HepG2 (cell line): ENCODE results near the gene AK3. TPM values are rescaled to one million over a fixed set of nuclear protein-coding genes. Genes with fewer than 3 reads are reported as not detected.

Source experiments
- ATF2 ChIP-seq: sonication (generic); formaldehyde crosslinking; IDR thresholded peaks from 2 replicates; pipeline ENCODE4 v1.4.0; 2020; ENCODE audit warnings: missing genetic modification reagents
- ATF4 ChIP-seq, 2 experiments: fragments of 450-650 bp in 1 of 2; sonication (generic) in 1 of 2; formaldehyde crosslinking; IDR thresholded peaks; 2 replicates each; pipeline versions ENCODE4 v1.5.0 to v1.8.0; 2020 to 2022; ENCODE audit warnings: mild to moderate bottlenecking in 1 of 2, missing genetic modification reagents in 1 of 2
- DRAP1 ChIP-seq: IDR thresholded peaks from 2 replicates; pipeline ENCODE4 v1.6.1; 2016; ENCODE audit warnings: missing genetic modification reagents, missing compliant biosample characterization
- ELF3 ChIP-seq: IDR thresholded peaks from 2 replicates; pipeline ENCODE4 v1.6.1; 2016; ENCODE audit warnings: missing genetic modification reagents, missing compliant biosample characterization
- HDAC1 ChIP-seq: sonication (generic); formaldehyde crosslinking; IDR thresholded peaks from 2 replicates; pipeline ENCODE4 v1.5.1; 2020; ENCODE audit warnings: mild to moderate bottlenecking, missing genetic modification reagents
- HINFP ChIP-seq: sonication (generic); formaldehyde crosslinking; IDR thresholded peaks from 2 replicates; pipeline ENCODE4 v1.4.0; 2020; ENCODE audit warnings: low read depth, mild to moderate bottlenecking, missing genetic modification reagents
- HOXA5 ChIP-seq: sonication (generic); formaldehyde crosslinking; IDR thresholded peaks from 2 replicates; pipeline ENCODE4 v1.4.0; 2020; ENCODE audit warnings: missing genetic modification reagents
- JUN ChIP-seq: sonication (generic); formaldehyde crosslinking; IDR thresholded peaks from 2 replicates; pipeline ENCODE4 v1.4.0; 2020; ENCODE audit warnings: mild to moderate bottlenecking, missing genetic modification reagents
- MYC ChIP-seq: sonication (generic); formaldehyde crosslinking; IDR thresholded peaks from 2 replicates; pipeline ENCODE4 v1.9.0; 2021; ENCODE audit warnings: missing genetic modification reagents, borderline replicate concordance
- PHF20 ChIP-seq: sonication (generic); formaldehyde crosslinking; IDR thresholded peaks from 2 replicates; pipeline ENCODE4 v1.5.0; 2020; ENCODE audit warnings: mild to moderate bottlenecking, missing genetic modification reagents
- POGZ ChIP-seq: sonication (generic); formaldehyde crosslinking; IDR thresholded peaks from 2 replicates; pipeline ENCODE4 v1.4.0; 2020; ENCODE audit warnings: mild to moderate bottlenecking, missing genetic modification reagents
- POLR2A ChIP-seq, 2 experiments: IDR thresholded peaks; 2 replicates each; pipeline ENCODE4 v1.6.1; 2011; ENCODE audit warnings: low read depth in 2 of 2, low read length in 2 of 2, mild to moderate bottlenecking in 1 of 2, moderate library complexity in 1 of 2; ENCODE audit not compliant: insufficient read depth in 1 of 2
- SKIL ChIP-seq: sonication (generic); formaldehyde crosslinking; IDR thresholded peaks from 2 replicates; pipeline ENCODE4 v1.8.0; 2022; ENCODE audit warnings: missing genetic modification reagents, mild to moderate bottlenecking, moderate library complexity, borderline replicate concordance
- ZMYM3 ChIP-seq: sonication (generic); formaldehyde crosslinking; IDR thresholded peaks from 2 replicates; pipeline ENCODE4 v1.5.1; 2020; ENCODE audit warnings: mild to moderate bottlenecking, missing genetic modification reagents
- ZNF180 ChIP-seq: sonication (generic); formaldehyde crosslinking; IDR thresholded peaks from 2 replicates; pipeline ENCODE4 v1.4.0; 2020; ENCODE audit warnings: low read depth, missing genetic modification reagents, borderline replicate concordance
- ZNF224 ChIP-seq: sonication (generic); formaldehyde crosslinking; IDR thresholded peaks from 2 replicates; pipeline ENCODE4 v1.5.0; 2020; ENCODE audit warnings: mild to moderate bottlenecking, missing genetic modification reagents
- ZNF317 ChIP-seq: sonication (generic); formaldehyde crosslinking; IDR thresholded peaks from 2 replicates; pipeline ENCODE4 v1.5.0; 2020; ENCODE audit warnings: mild to moderate bottlenecking, missing genetic modification reagents
- ZNF350 ChIP-seq: sonication (generic); formaldehyde crosslinking; IDR thresholded peaks from 2 replicates; pipeline ENCODE4 v1.4.0; 2020; ENCODE audit warnings: mild to moderate bottlenecking, low read depth, missing genetic modification reagents, borderline replicate concordance
- ZSCAN30 ChIP-seq: sonication (generic); formaldehyde crosslinking; IDR thresholded peaks from 2 replicates; pipeline ENCODE4 v1.5.0; 2020; ENCODE audit warnings: mild to moderate bottlenecking, missing genetic modification reagents
- polyA plus RNA-seq, 8 experiments: library from polyadenylated mRNA; depleted of rRNA in 3 of 8; stranded (reverse) in 7 of 8; unstranded in 1 of 8; fragments of >200 nt; fragmentation: Illumina TruSeq in 4 of 8; extraction: Trizol in 4 of 8; gene quantifications; 2 replicates each; pipeline versions ENCODE4 v1.2.1 to v1.2.3, GENCODE V29; 2011 to 2016; ENCODE audit warnings: low read depth in 4 of 8, missing spikeins in 1 of 8, mixed read lengths in 1 of 8; ENCODE audit not compliant: insufficient read depth in 1 of 8
- total RNA-seq, 5 experiments: library from RNA; depleted of rRNA; stranded (reverse); fragments of >200 nt; fragmentation: Illumina TruSeq; extraction: Trizol; gene quantifications; 2 replicates each; pipeline ENCODE4 v1.2.3, GENCODE V29; 2016; ENCODE audit warnings: low read depth in 1 of 5

Gene AK3
- total and polyA plus RNA-seq, 2 of the 13 experiments (the other 11 are each of a cell fraction or from before 2014, with no cell fraction given), result 76.8 to 109 TPM

GRCh38 chr9:4662989-4663792 lies 77.8 kb downstream of the AK3 start (continued):
- TF ChIP-seq ATF4 (CRISPR knock-in tag; IDR thresholded peaks at IDR 0.05), result 0 out of 4 replicates have a peak, but pooled peaks of 1 of the 2 experiments have one; percentile 33
- peak; percentile 28; the same call in 1 of the 2 replicates for TF ChIP-seq PHF20 (CRISPR knock-in tag)
- no peak for TF ChIP-seq ZNF224 (CRISPR knock-in tag)
- TF ChIP-seq ZSCAN30 (CRISPR knock-in tag), result no peak
- no peak for TF ChIP-seq ZNF180
- TF ChIP-seq ZNF350 (CRISPR knock-in tag), result 0 out of 2 replicates have a peak, but pooled peaks have one; percentile 1
- peak; percentile 28 for TF ChIP-seq DRAP1 (CRISPR knock-in tag)
- TF ChIP-seq POLR2A (IDR thresholded peaks at IDR 0.05; ENCODE audit: insufficient read depth in 1 of 2, low read depth in 2 of 2, low read length in 2 of 2), result peak; percentile 46 to 56; a peak in 3 of 4 replicates
- peak; percentile 52; the same call in 1 of the 2 replicates for TF ChIP-seq ELF3
- TF ChIP-seq SKIL (CRISPR knock-in tag), result no peak
- TF ChIP-seq ZMYM3, result no peak
- TF ChIP-seq JUN, result peak; percentile 40; the same call in 1 of the 2 replicates
- TF ChIP-seq MYC (CRISPR knock-in tag), result 0 out of 2 replicates have a peak, but pooled peaks have one; percentile 48
- TF ChIP-seq ATF2 (CRISPR knock-in tag), result peak; percentile 55; the same call in 1 of the 2 replicates
- peak; percentile 54; the same call in 1 of the 2 replicates for TF ChIP-seq POGZ
- TF ChIP-seq ZNF317 (CRISPR knock-in tag), result no peak; the same call in 1 of the 2 replicates
- TF ChIP-seq HINFP (CRISPR knock-in tag), result no peak
- TF ChIP-seq HOXA5 (CRISPR knock-in tag), result no peak
- TF ChIP-seq HDAC1 (CRISPR knock-in tag), result peak; percentile 40; the same call in 1 of the 2 replicates
